ENCODE measurements around the gene MACROD2.
"Not testable (repeated sequence)": the region's sequence is repeated elsewhere in the genome, so short reads cannot be mapped to it uniquely, and the experiment has no call there.

MACROD2 gene

DNA sequence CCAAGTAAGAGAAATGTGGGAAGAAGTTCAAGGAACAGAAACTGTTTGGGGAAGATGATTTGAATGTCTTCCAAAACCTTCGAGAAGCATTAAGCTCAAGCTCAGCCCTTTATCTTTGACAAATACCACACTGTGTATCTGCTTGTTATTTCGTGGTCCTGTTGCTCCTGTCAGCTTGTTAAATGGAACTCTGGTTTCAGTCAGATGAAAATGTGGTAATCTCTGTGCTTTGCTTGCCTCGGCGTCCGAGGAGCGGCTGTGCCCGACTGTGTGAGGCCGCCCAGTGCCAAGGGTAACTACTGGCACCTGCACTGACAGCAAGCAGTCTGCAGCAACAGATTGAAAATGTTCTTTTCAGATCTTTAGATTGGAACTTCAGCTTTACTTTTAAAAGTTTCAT, 920.0 kb downstream of the MACROD2 start:
- no peak for DNase-seq (ENCODE audit: low read depth)

GRCh38 chr20:14916360-14916920, 921.1 kb downstream of the MACROD2 start:
- no peak for DNase-seq (ENCODE audit: low read depth)

DNA sequence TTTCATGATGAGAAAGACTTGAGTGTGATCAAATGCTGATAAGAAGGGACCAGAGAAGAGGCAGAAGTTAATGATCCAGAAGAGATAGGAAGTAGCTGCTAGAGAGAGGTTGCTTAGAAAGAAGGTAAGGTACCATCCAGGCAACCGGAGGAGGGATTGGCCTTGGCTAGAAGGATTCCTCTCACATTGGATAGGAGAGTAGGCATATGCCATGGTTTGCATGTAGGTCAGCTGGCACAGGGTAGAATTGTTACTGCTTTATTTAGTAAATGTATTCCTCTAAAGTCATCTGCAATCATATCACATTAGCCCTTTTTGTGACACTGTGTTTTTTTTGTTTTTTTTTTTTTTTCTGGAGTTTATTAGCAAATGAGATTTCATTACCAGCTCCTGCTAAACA, 923.0 kb downstream of the MACROD2 start:
- DNase-seq (ENCODE audit: low read depth): no peak

DNA sequence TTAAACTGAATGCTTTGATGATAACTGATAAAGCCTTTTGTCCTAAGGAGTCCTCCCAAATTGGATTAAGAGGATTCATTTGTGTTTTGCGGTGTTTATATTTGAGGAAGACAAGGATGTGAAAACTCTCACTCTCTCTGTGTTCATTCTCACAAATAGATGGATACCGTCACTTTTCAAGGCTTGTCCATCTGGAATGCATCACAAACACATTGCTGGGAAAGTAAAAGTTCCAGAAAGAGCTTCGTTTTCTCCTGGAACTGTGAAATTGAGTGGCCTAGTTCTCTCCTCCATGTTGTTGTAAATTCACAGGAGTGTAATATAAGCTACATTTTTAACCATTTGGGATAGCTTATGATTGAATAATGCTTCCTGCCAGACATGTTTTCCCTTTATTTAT, 923.7 kb downstream of the MACROD2 start:
- no peak for DNase-seq (ENCODE audit: low read depth)

GRCh38 chr20:14919501-14920081, 924.3 kb downstream of the MACROD2 start:
- DNase-seq (ENCODE audit: low read depth): no peak

- DNase-seq (ENCODE audit: low read depth): no peak
These were observed 926.2 kb downstream of the MACROD2 start for GRCh38 chr20:14921513-14921912.

- DNase-seq (ENCODE audit: low read depth): no peak
These were observed 927.4 kb downstream of the MACROD2 start for GRCh38 chr20:14922503-14923267.

DNA sequence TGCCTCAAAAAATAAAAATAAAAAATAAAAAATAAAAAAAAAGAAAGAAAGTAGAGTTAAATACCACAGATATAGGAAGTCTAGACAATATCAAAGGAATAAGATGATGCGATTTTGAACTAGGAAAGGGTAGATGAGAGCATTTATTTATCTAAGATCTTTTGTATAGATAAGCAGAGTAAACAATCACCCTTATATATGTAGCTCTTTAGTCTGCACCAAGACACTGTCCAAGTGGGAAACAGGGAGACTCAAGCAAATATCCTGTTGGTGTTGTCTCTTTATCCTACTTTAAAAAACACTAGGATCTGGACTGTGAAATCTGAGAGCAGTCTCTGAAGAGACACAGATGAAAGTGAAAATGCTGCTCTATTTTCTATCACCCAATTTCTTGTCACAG, 929.1 kb downstream of the MACROD2 start:
- no peak for DNase-seq (ENCODE audit: low read depth)

- DNase-seq (ENCODE audit: low read depth): no peak
These were observed 930.0 kb downstream of the MACROD2 start for GRCh38 chr20:14925300-14925699.

DNA sequence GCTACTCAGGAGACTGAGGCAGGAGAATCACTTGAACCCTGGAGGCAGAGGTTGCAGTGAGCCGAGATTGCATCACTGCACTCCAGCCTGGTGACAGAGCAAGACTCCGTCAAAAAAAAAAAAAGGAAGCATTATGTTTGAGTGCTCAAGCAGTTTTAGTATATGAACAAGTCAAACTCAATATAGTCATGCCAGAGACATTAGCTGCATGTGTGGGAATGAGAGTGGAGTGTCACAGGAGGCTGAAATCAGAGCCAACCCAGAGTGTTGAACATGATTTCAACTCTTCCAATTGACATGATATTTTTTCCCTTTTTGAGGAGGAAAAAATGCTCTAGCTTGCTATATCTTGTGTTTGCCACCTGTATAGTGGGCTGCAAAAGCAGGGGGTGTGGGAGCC, 931.1 kb downstream of the MACROD2 start:
- DNase-seq (ENCODE audit: low read depth): not testable (repeated sequence)

- DNase-seq (ENCODE audit: low read depth): no peak
These were observed 932.8 kb downstream of the MACROD2 start for GRCh38 chr20:14928083-14928482.

- no peak for DNase-seq (ENCODE audit: low read depth)
These were observed 934.1 kb downstream of the MACROD2 start for GRCh38 chr20:14929388-14929787.

DNA sequence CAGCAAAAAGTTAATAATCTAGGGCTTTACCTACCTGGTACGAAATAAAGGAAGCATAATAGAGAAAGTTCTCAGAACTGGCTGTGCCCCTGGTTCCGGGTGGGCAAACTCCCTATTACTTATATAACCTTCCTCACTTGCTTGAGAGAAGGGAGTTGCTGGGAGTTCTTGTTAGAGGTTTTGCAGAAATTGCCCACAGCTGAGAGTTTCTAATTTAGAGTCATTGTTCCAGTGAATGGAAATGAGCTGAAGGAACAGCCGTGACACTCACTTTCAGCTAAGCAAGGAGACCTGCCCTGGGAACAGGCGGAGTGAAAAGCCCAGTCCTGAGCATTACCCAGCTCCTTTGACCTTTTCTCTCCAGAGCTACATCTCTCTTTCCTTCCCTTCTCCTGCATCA, 936.7 kb downstream of the MACROD2 start:
- no peak for DNase-seq (ENCODE audit: low read depth)

DNA sequence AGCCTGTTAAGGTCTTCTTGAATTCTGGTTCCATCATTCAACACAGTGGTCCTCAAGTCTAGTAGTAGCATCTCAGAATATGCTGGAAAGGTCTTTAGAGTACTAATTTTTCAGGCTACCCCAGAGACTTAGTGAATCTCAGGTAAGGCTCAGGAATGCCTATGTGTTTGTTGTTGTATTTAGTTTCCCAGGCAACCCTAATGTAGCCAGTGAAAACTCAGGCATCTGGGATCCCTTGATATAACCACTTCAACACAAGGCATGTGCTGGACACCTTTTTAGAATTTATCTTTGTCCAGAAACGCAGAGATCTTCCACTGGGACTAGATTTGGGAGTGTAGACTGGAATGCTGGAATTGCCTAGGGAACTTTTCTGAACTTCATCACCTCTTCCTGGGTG, 940.0 kb downstream of the MACROD2 start:
- DNase-seq (ENCODE audit: low read depth): no peak

GRCh38 chr20:14937021-14937420, 941.7 kb downstream of the MACROD2 start:
- no peak for DNase-seq (ENCODE audit: low read depth)

- no peak for DNase-seq (ENCODE audit: low read depth)
These were observed 942.5 kb downstream of the MACROD2 start for GRCh38 chr20:14937846-14938245.

- no peak for DNase-seq (ENCODE audit: low read depth)
These were observed 952.2 kb downstream of the MACROD2 start for GRCh38 chr20:14947536-14947935.

DNA sequence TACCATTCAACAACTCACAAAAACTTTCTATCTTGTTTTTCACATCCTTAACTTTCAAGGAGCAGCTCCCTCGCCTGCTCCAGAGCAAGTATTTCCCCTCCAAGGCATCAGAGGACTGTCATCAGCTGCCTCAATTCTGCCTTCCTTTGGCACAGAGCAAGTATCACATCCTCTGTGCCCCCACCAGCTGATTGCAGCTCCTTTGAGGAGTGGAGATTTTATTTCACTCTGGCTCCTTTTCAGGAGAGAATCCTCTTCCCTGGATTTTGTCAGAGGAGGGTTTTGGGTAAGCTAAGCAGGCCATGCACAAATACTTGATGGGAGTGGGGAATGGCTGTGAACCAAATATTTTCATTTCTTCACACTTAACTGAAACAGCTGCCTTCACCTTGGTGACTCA, 952.6 kb downstream of the MACROD2 start:
- DNase-seq (ENCODE audit: low read depth): no peak

GRCh38 chr20:14948416-14948815, 953.1 kb downstream of the MACROD2 start:
- DNase-seq (ENCODE audit: low read depth): no peak

DNA sequence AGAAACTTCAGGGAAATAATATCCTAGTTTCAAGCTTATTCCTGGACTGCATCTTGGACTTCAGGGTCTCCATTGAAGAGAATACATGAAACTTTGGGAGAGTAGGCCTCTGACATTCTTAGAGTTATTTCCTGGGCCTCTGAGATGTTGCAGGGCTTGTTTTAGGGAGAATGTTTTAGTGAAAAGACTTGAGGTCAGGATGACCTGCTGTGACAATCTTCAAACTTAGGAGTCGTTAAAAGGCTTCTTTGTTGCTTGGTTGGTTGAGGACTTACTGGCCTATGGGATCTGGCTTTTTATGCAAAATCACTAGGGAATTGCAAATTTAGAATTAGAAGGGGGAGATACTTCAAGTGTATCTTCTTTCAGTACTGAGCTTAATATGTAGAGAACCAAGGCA, 955.3 kb downstream of the MACROD2 start:
- no peak for DNase-seq (ENCODE audit: low read depth)

- DNase-seq (ENCODE audit: low read depth): no peak
These were observed 955.8 kb downstream of the MACROD2 start for GRCh38 chr20:14951105-14951504.

DNA sequence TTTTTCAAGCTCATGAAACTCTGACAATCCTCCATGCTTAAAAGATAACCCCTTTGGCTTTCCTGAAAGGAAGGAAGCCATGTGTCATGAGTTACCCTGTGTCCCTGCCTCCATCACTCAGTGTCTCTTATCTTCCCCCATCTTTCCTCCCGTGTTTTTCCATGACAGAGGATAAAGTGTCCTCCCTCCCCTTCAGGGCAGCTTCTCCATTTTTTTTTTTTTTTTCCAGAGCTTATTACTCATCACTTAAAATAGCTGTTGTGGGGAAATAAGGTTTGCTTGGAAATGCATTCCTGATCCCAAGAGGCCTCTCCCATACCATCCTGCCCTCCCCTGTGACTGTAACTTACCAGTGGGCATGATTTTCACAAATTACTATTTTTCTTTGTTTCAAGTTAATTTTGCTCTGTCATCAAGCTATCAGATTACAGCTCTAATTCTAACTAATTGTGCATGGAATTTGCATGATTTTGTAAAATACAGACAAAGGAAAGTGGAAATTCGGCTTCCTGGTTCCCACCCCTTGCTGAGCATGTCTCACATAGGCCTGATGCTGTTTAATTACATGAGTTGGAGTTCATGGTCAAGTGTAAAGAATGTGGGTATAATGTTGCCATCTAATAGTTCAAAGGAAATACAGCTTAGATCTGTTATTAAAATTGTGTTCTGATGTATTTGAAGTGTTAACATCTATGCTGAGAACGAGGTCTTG, 956.5 kb downstream of the MACROD2 start:
- no peak for DNase-seq (ENCODE audit: low read depth)

DNA sequence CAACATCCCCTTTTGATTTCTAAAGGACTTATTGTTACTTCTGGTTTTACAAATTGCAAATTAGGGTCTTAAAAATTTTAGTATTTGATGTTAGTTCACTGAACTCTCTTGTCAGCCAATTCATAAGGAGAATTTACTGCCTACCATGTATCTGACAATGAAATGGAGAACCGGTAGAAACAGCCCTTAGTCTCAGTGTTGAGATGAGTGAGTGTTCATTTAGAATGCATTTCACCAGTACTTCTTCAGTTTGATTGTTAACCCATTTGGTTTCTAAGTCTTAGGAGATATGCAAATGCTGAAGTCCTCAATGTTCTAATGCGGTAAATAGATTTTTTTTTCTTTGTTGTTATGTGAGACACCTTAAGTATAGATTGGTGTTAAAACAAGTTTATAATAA, 958.4 kb downstream of the MACROD2 start:
- DNase-seq (ENCODE audit: low read depth): no peak

Measured in stimulated activated CD8-positive, alpha-beta memory T cell treated with anti-CD3 and anti-CD28 coated beads, Interleukin-15, amount 100 ng/mL, for 1 hour (primary cell).